Mammary epithelial cell (primary cell): Measurements from ENCODE around the gene HDAC4.

Experiments
- CTCF ChIP-seq, 2 donors: IDR thresholded peaks in 1 of 2; conservative IDR thresholded peaks in 1 of 2; 2 replicates each; pipeline ENCODE4 v1.5.1; 2011 to 2012; ENCODE audit warnings: inconsistent platforms in 2 of 2, low read length in 2 of 2, mild to moderate bottlenecking in 2 of 2, control low read depth in 1 of 2, low read depth in 1 of 2; ENCODE audit not compliant: insufficient read depth in 1 of 2; ENCODE audit errors: extremely low read depth in 1 of 2
- EZH2 ChIP-seq: IDR thresholded peaks from 2 replicates; pipeline ENCODE4 v1.6.1; 2012; ENCODE audit warnings: low read length, inconsistent platforms, borderline replicate concordance

GRCh38 chr2:239192975-239193374 is 207.8 kb downstream of the HDAC4 start:
- TF ChIP-seq CTCF (conservative IDR thresholded peaks at IDR 0.05 in 1 of 2, IDR thresholded peaks at IDR 0.05 in 1 of 2; ENCODE audit: extremely low read depth in 1 of 2, insufficient read depth in 1 of 2, low read depth in 1 of 2, low read length in 2 of 2) (no peak), EZH2 (no peak)
